ENCODE measurements around the gene MMP17. TPM values are rescaled to one million over a fixed set of nuclear protein-coding genes. Genes with fewer than 3 reads are reported as not detected.
A peak's percentile ranks its signal among the peaks of the same experiment; 100 is the strongest.

Gene MMP17
- total RNA-seq, 2 donors from 2014 or later, result 10.9 to 12.0 TPM

DNA sequence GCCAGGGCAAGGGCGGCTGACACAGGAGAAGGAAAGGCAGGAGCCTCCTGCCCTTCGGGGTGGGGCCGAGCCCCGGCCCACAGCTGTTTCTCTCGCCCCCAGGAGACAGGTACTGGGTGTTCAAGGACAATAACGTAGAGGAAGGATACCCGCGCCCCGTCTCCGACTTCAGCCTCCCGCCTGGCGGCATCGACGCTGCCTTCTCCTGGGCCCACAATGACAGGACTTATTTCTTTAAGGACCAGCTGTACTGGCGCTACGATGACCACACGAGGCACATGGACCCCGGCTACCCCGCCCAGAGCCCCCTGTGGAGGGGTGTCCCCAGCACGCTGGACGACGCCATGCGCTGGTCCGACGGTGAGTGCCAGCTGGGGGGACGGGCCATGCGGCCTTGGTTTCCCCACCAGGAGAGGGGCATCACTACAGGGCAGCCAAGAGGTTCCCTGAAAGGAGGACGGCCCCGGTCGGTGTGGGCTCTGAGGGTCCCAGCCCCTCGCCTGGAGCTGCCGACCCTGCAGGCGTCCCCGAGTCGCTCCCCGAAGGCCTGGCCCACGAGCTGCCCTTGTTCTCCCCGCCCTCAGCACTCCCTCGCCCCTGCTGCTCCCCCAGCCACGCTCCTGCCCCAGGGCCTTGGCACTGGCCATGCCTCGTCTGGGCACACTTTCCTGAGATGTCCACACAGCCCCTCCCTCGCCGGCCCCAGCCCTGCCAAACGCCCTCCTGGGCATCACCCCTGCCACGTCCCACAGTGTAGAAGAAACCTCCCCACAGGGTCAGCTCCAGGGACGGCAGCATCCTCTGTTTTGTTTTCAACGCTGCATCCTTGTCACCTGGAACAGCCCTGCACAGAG is 21.7 kb downstream of the MMP17 start:
- no peak for DNase-seq
- Histone ChIP-seq H3K9me3 (ENCODE audit: control insufficient read depth, low read length) (no peaks in the 10 kb centered on the region), H3K27ac (ENCODE audit: low read depth, low read length) (no peak overlapping the region), H3K4me1 (ENCODE audit: control insufficient read depth, insufficient read depth, low read length) (no peaks in the 10 kb centered on the region), H3K27me3 (ENCODE audit: control insufficient read depth, insufficient read depth, low read length, poor library complexity, severe bottlenecking) (no peaks in the 10 kb centered on the region), H3K36me3 (ENCODE audit: control insufficient read depth, insufficient read depth, low read length) (no peaks in the 10 kb centered on the region), H3K4me3 (ENCODE audit: low read length) (no peak overlapping the region), H3K9ac (ENCODE audit: extremely low read depth, low read length, poor library complexity, severe bottlenecking) (no peak overlapping the region)
- Mint-ChIP-seq H3K9me3 (no peaks in the 10 kb centered on the region), H3K27me3 (ENCODE audit: insufficient read depth) (no peaks in the 10 kb centered on the region), H3K4me3 (no peak overlapping the region), H3K36me3 (ENCODE audit: low read depth) (peaks cover 7% of the 10 kb centered on the region), H3K4me1 (no peaks in the 10 kb centered on the region), H3K27ac (no peak overlapping the region)
- WGBS, 2 experiments (ENCODE audit: insufficient coverage in 1 of 2, insufficient read length in 1 of 2), result 91 to 96% methylated on average over 36 to 47 of the region's 47 CpGs
- TF ChIP-seq, protein P1, sequence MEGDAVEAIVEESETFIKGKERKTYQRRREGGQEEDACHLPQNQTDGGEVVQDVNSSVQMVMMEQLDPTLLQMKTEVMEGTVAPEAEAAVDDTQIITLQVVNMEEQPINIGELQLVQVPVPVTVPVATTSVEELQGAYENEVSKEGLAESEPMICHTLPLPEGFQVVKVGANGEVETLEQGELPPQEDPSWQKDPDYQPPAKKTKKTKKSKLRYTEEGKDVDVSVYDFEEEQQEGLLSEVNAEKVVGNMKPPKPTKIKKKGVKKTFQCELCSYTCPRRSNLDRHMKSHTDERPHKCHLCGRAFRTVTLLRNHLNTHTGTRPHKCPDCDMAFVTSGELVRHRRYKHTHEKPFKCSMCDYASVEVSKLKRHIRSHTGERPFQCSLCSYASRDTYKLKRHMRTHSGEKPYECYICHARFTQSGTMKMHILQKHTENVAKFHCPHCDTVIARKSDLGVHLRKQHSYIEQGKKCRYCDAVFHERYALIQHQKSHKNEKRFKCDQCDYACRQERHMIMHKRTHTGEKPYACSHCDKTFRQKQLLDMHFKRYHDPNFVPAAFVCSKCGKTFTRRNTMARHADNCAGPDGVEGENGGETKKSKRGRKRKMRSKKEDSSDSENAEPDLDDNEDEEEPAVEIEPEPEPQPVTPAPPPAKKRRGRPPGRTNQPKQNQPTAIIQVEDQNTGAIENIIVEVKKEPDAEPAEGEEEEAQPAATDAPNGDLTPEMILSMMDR (conservative IDR thresholded peaks at IDR 0.05), result no peak

DNA sequence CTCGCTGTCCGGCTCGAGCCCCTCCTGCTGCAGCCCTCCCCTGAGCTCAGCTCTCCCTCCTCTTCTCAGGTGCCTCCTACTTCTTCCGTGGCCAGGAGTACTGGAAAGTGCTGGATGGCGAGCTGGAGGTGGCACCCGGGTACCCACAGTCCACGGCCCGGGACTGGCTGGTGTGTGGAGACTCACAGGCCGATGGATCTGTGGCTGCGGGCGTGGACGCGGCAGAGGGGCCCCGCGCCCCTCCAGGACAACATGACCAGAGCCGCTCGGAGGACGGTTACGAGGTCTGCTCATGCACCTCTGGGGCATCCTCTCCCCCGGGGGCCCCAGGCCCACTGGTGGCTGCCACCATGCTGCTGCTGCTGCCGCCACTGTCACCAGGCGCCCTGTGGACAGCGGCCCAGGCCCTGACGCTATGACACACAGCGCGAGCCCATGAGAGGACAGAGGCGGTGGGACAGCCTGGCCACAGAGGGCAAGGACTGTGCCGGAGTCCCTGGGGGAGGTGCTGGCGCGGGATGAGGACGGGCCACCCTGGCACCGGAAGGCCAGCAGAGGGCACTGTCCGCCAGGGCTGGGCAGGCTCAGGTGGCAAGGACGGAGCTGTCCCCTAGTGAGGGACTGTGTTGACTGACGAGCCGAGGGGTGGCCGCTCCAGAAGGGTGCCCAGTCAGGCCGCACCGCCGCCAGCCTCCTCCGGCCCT is 22.8 kb downstream of the MMP17 start:
- 89 to 90% methylated on average over 21 to 41 of the region's 41 CpGs for WGBS, 2 experiments (ENCODE audit: insufficient coverage in 1 of 2, insufficient read length in 1 of 2)
- H3K27me3 Mint-ChIP-seq (ENCODE audit: insufficient read depth), result no peaks in the 10 kb centered on the region

DNA sequence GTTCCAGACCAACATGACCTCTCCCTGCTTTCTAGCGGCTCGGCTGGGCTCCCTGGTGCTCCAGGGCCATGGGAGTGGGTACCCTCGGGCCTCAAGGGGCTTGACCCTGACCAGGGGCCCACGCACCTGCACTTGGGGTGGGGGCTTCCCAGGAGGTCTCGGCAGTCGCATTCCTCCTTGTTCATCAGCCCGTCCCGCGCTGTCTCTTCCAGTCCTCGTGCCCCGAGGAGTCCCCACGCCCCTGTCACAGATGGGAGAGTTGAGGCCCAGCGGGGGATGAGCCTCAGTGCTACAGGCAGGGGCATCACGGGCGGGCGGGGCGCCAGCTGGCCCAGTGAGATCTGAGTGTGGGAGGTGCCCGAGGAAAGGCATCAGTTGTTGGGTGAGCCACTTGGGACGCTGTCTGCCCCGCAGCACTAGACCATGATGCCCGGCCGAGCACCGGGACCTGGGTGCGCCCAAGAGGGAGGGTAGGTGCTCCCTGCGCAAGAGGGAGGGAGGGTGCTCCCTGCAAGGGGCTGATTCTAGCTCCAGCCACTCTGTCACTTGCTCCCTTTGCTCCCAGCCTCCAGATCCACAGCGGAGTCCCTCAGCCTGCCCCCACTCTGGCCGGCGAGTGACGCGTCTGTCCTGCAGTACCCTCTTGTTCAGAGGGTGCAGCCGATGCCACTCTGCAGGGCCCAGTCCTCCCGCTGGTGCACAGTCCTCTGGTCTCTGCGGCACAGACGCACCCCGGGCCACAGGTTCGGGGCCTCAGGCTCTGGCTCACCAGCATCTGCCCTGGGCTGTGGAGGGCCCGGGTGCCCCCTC is 23.8 kb downstream of the MMP17 start:
- Histone ChIP-seq H3K36me3 (ENCODE audit: control insufficient read depth, insufficient read depth, low read length) (no peaks in the 10 kb centered on the region), H3K27me3 (ENCODE audit: control insufficient read depth, insufficient read depth, low read length, poor library complexity, severe bottlenecking) (no peaks in the 10 kb centered on the region), H3K4me1 (ENCODE audit: control insufficient read depth, insufficient read depth, low read length) (no peaks in the 10 kb centered on the region), H3K4me3 (ENCODE audit: low read length) (no peak overlapping the region), H3K9me3 (ENCODE audit: control insufficient read depth, low read length) (no peaks in the 10 kb centered on the region), H3K27ac (ENCODE audit: low read depth, low read length) (no peak overlapping the region), H3K9ac (ENCODE audit: extremely low read depth, low read length, poor library complexity, severe bottlenecking) (no peak overlapping the region)
- H3K27ac Mint-ChIP-seq, result no peak overlapping the region
- TF ChIP-seq, protein P1 (conservative IDR thresholded peaks at IDR 0.05), result no peak
- H3K27me3 Mint-ChIP-seq (ENCODE audit: insufficient read depth), result no peaks in the 10 kb centered on the region
- no peak for DNase-seq
- H3K4me3 Mint-ChIP-seq, result no peak overlapping the region
- no peaks in the 10 kb centered on the region for H3K9me3 Mint-ChIP-seq
- H3K4me1 Mint-ChIP-seq, result peaks cover 4% of the 10 kb centered on the region
- peaks cover 4% of the 10 kb centered on the region for H3K36me3 Mint-ChIP-seq (ENCODE audit: low read depth)
- 95 to 96% methylated on average over 25 to 37 of the region's 37 CpGs for WGBS, 2 experiments (ENCODE audit: insufficient coverage in 1 of 2, insufficient read length in 1 of 2)

More for the DNA sequence above, 22.8 kb downstream of the MMP17 start:
- DNase-seq, result peak; percentile 93
- Histone ChIP-seq H3K9me3 (ENCODE audit: control insufficient read depth, low read length) (no peaks in the 10 kb centered on the region), H3K36me3 (ENCODE audit: control insufficient read depth, insufficient read depth, low read length) (no peaks in the 10 kb centered on the region), H3K27ac (ENCODE audit: low read depth, low read length) (no peak overlapping the region), H3K27me3 (ENCODE audit: control insufficient read depth, insufficient read depth, low read length, poor library complexity, severe bottlenecking) (no peaks in the 10 kb centered on the region), H3K4me3 (ENCODE audit: low read length) (no peak overlapping the region), H3K4me1 (ENCODE audit: control insufficient read depth, insufficient read depth, low read length) (no peaks in the 10 kb centered on the region), H3K9ac (ENCODE audit: extremely low read depth, low read length, poor library complexity, severe bottlenecking) (no peak overlapping the region)
- peaks cover 7% of the 10 kb centered on the region for H3K36me3 Mint-ChIP-seq (ENCODE audit: low read depth)
- H3K27ac Mint-ChIP-seq, result no peak overlapping the region
- no peaks in the 10 kb centered on the region for H3K9me3 Mint-ChIP-seq
- H3K4me1 Mint-ChIP-seq, result peaks cover under 1% of the 10 kb centered on the region
- TF ChIP-seq, protein P1 (conservative IDR thresholded peaks at IDR 0.05), result peak; percentile 82
- H3K4me3 Mint-ChIP-seq, result no peak overlapping the region
